Smooth muscle cell of trachea (primary cell): ENCODE results near the gene RRP9. TPM values are rescaled to one million over a fixed set of nuclear protein-coding genes. Genes with fewer than 3 reads are reported as not detected.

Source experiments
- total RNA-seq: library from RNA; depleted of rRNA; stranded (reverse); fragments of >200 nt; gene quantifications from 2 replicates; pipeline ENCODE4 v1.2.1, GENCODE V29; 2014

Gene RRP9, protein sequence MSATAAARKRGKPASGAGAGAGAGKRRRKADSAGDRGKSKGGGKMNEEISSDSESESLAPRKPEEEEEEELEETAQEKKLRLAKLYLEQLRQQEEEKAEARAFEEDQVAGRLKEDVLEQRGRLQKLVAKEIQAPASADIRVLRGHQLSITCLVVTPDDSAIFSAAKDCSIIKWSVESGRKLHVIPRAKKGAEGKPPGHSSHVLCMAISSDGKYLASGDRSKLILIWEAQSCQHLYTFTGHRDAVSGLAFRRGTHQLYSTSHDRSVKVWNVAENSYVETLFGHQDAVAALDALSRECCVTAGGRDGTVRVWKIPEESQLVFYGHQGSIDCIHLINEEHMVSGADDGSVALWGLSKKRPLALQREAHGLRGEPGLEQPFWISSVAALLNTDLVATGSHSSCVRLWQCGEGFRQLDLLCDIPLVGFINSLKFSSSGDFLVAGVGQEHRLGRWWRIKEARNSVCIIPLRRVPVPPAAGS
- 18.6 and 20.5 TPM in 2 replicates for total RNA-seq

DNA sequence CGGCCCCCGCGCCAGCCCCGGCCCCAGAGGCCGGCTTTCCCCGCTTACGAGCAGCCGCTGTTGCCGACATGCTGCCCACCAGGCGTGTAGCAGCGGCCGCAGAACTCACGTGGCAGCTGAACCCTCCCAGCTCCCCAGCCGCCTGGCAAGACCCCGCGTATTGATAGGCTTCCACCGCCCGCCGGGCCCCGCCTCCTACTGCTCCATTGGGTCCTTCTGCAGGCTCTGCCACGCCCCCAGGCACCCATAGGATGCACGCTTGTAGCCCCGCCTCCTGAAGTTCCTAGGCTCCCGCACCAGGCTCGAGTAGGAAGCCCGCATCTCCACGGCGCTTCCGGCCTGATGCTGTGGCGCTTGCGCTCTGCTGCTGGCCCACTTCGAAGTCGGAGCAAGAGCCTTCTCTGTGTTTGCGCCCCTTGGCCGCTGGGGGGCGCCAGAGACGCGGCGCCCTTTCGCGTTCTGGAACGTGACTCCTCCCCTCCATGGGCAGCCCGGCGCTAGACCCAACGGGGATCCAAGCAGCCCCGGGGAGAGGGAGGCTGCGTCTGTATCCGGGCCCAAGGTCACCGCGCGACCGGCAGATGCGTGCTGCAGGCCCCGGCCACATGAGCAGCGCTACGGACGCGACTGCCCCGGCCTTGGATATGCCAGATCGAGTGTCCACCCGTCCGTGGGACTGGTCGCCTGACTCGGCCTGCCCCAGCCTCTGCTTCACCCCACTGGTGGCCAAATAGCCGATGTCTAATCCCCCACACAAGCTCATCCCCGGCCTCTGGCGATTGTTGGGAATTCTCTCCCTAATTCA is at the start of gene RRP9, which contains the start of gene PARP3:
Gene RRP9 (minus strand): TSS at position 107 of the 805 bp plus-strand sequence. CDS start 37 bp downstream, at position 70.
Gene PARP3 (plus strand): TSS at position 566 of the 805 bp plus-strand sequence. CDS start 993 bp downstream, outside the sequence.

GRCh38 chr3:51982838-51983577 is 41.3 kb upstream of the RRP9 start, which contains the start of gene ACY1:
Gene ACY1 (plus strand): TSS chr3:51983535. CDS start chr3:51984065, 530 bp downstream.

GRCh38 chr3:51974963-51975851 is 33.5 kb upstream of the RRP9 start, which contains the start of gene ABHD14A:
Gene ABHD14A (plus strand): TSS chr3:51975064. CDS start chr3:51975136, 72 bp downstream.

DNA sequence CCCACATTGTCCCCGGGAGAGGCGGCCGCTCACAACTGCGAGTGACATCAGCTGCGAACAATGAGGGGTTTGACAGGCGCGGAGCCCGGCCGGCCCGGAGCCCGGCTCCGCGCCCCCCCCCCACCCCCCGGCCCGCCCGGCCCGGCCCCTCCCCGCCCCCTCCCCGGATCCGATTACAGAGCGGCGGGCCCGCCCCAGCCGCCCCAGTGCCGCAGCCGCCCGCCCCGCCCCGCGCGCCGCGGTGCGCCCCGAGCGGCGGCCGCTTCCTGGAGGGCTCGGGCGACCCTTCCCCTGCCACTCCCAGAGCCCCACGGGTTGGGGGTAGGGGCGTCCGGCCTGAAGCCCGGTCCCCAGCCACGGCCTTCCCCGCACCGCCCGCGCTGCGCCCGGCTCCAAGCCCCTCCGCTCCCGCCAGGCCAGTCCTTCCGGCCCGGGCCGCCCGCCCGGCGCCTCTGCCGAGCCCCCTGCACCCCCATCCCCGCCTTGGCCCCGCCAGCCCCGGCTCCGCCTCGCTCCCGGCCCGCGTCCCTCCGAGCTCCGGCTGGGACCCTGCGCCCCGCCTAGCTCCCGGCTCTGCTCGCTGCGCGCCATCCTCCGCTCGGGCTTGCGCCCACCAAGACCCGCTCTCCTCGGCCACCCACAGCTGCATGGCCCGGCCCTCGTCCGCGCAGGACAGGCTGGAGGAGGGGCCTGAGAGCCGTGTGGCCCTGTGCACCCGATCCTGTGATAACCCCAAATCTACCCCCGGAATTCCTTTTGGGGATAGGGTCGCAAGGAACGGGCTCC is 25.9 kb upstream of the RRP9 start, which contains the start of gene PCBP4:
Gene PCBP4 (minus strand): TSS at position 71 of the 786 bp plus-strand sequence. CDS start 6,214 bp downstream, outside the sequence.

GRCh38 chr3:51955175-51955892 is 13.6 kb upstream of the RRP9 start, which contains the start of gene GPR62:
Gene GPR62 (plus strand): TSS chr3:51955381. CDS start chr3:51955653, 272 bp downstream.

Other genes with a start within 250 kb of the RRP9 start
- 0.15 and 0.17 TPM in 2 replicates for gene GRM2, start 234.8 kb downstream of the RRP9 start, total RNA-seq
- gene IQCF6, start 162.7 kb downstream of the RRP9 start, total RNA-seq = not detected in 2 replicates
- gene IQCF2, start 80.3 kb downstream of the RRP9 start, total RNA-seq = not detected in 2 replicates
- gene IQCF5, start 66.3 kb downstream of the RRP9 start, total RNA-seq = not detected in 2 replicates
- gene IQCF1, start 38.6 kb downstream of the RRP9 start, total RNA-seq = not detected in 2 replicates
- gene PARP3, start 459 bp upstream of the RRP9 start, total RNA-seq = 29.6 and 30.5 TPM in 2 replicates
- gene GPR62, start 13.5 kb upstream of the RRP9 start, total RNA-seq = under 0.01 TPM in 1 of 2 replicates, not detected in the other
- gene PCBP4, start 25.6 kb upstream of the RRP9 start, total RNA-seq = 56.0 and 73.1 TPM in 2 replicates
- 19.3 and 40.9 TPM in 2 replicates for gene ABHD14B, start 32.1 kb upstream of the RRP9 start, total RNA-seq
- gene ABHD14A, start 33.2 kb upstream of the RRP9 start, total RNA-seq = 12.9 and 14.9 TPM in 2 replicates
- gene ACY1, start 41.6 kb upstream of the RRP9 start, total RNA-seq = 45.2 and 52.5 TPM in 2 replicates
- 1,028 and 1,056 TPM in 2 replicates for gene RPL29, start 54.0 kb upstream of the RRP9 start, total RNA-seq
- 6.1 and 11.9 TPM in 2 replicates for gene DUSP7, start 114.7 kb upstream of the RRP9 start, total RNA-seq
- 5.5 and 15.0 TPM in 2 replicates for gene POC1A, start 212.5 kb upstream of the RRP9 start, total RNA-seq